Stimulated activated memory B cell treated with anti-CD40 and anti-IgM and Interleukin-4, amounts not matched to agents 10 μg/mL and 1 μg/mL and 100 μg/mL, for 72 hours (primary cell): ENCODE measurements around the gene FGFR3.

ENCODE experiments used
- ATAC-seq: fragments of 150-1000 bp; cut with Tn5 transposase; 2 replicates; pipeline ENCODE4 v1.10.0; 2021
- H3K27ac Mint-ChIP-seq: one replicate; pipeline ENCODE4 v1.8.0; 2022; ENCODE audit warnings: mild to moderate bottlenecking, mixed read lengths
- H3K27me3 Mint-ChIP-seq: one replicate; pipeline ENCODE4 v1.8.0; 2022; ENCODE audit warnings: mixed read lengths
- H3K36me3 Mint-ChIP-seq: one replicate; pipeline ENCODE4 v1.8.0; 2022; ENCODE audit warnings: mixed read lengths
- H3K4me1 Mint-ChIP-seq: one replicate; pipeline ENCODE4 v1.8.0; 2022; ENCODE audit warnings: mixed read lengths
- H3K4me3 Mint-ChIP-seq: one replicate; pipeline ENCODE4 v1.8.0; 2022; ENCODE audit warnings: mild to moderate bottlenecking, moderate library complexity, mixed read lengths
- H3K9me3 Mint-ChIP-seq: one replicate; pipeline ENCODE4 v1.8.0; 2022; ENCODE audit warnings: mixed read lengths

FGFR3 gene

GRCh38 chr4:1792832-1793495 is at the start of gene FGFR3:
Gene FGFR3 (plus strand): TSS chr4:1793293. CDS start chr4:1793935, 642 bp downstream.
- Mint-ChIP-seq H3K9me3 (no peaks in the 10 kb centered on the region), H3K4me3 (no peak within 1 kb of the TSS), H3K4me1 (peaks cover 6% of the 10 kb centered on the region), H3K27me3 (peaks cover 30% of the 10 kb centered on the region), H3K36me3 (no peaks in the 10 kb centered on the region), H3K27ac (no peak within 1 kb of the TSS)
- ATAC-seq, result peak; percentile 65

- Mint-ChIP-seq H3K4me1 (no peaks in the 10 kb centered on the region), H3K9me3 (peaks cover 3% of the 10 kb centered on the region), H3K36me3 (peaks cover 46% of the 10 kb centered on the region), H3K4me3 (no peak overlapping the region), H3K27ac (no peak overlapping the region), H3K27me3 (no peaks in the 10 kb centered on the region)
- ATAC-seq, result no peak
These were observed 49.5 kb upstream of the FGFR3 start for GRCh38 chr4:1743551-1743950.

GRCh38 chr4:1743975-1744374 is 49.1 kb upstream of the FGFR3 start:
- Mint-ChIP-seq H3K27ac (no peak overlapping the region), H3K9me3 (no peaks in the 10 kb centered on the region), H3K4me3 (no peak overlapping the region), H3K4me1 (no peaks in the 10 kb centered on the region), H3K27me3 (no peaks in the 10 kb centered on the region), H3K36me3 (peaks cover 41% of the 10 kb centered on the region)
- ATAC-seq, result no peak

GRCh38 chr4:1744552-1744951 is 48.5 kb upstream of the FGFR3 start:
- Mint-ChIP-seq H3K27me3 (no peaks in the 10 kb centered on the region), H3K36me3 (peaks cover 36% of the 10 kb centered on the region), H3K4me3 (no peak overlapping the region), H3K27ac (no peak overlapping the region), H3K9me3 (no peaks in the 10 kb centered on the region), H3K4me1 (no peaks in the 10 kb centered on the region)
- ATAC-seq, result no peak

- peaks cover 30% of the 10 kb centered on the region for H3K36me3 Mint-ChIP-seq
- H3K4me3 Mint-ChIP-seq, result no peak overlapping the region
- no peak for ATAC-seq
- H3K9me3 Mint-ChIP-seq, result no peaks in the 10 kb centered on the region
- no peak overlapping the region for H3K27ac Mint-ChIP-seq
- no peaks in the 10 kb centered on the region for H3K4me1 Mint-ChIP-seq
- peaks cover 6% of the 10 kb centered on the region for H3K27me3 Mint-ChIP-seq
These were observed 47.9 kb upstream of the FGFR3 start for GRCh38 chr4:1745165-1745564.

- Mint-ChIP-seq H3K4me1 (no peaks in the 10 kb centered on the region), H3K27ac (no peak overlapping the region), H3K4me3 (no peak overlapping the region), H3K27me3 (peaks cover 11% of the 10 kb centered on the region), H3K36me3 (peaks cover 26% of the 10 kb centered on the region), H3K9me3 (no peaks in the 10 kb centered on the region)
- no peak for ATAC-seq
These were observed 47.4 kb upstream of the FGFR3 start for GRCh38 chr4:1745697-1746096.

GRCh38 chr4:1746265-1746691 is 46.8 kb upstream of the FGFR3 start:
- H3K27me3 Mint-ChIP-seq, result peaks cover 16% of the 10 kb centered on the region
- peaks cover 21% of the 10 kb centered on the region for H3K36me3 Mint-ChIP-seq
- no peaks in the 10 kb centered on the region for H3K4me1 Mint-ChIP-seq
- no peaks in the 10 kb centered on the region for H3K9me3 Mint-ChIP-seq
- H3K27ac Mint-ChIP-seq, result no peak overlapping the region
- ATAC-seq, result peak; percentile 78
- H3K4me3 Mint-ChIP-seq, result no peak overlapping the region

- ATAC-seq, result no peak
- H3K4me3 Mint-ChIP-seq, result no peak overlapping the region
- H3K36me3 Mint-ChIP-seq, result peaks cover 21% of the 10 kb centered on the region
- H3K27me3 Mint-ChIP-seq, result peaks cover 16% of the 10 kb centered on the region
- no peaks in the 10 kb centered on the region for H3K9me3 Mint-ChIP-seq
- no peak overlapping the region for H3K27ac Mint-ChIP-seq
- H3K4me1 Mint-ChIP-seq, result no peaks in the 10 kb centered on the region
These were observed 46.0 kb upstream of the FGFR3 start for GRCh38 chr4:1746919-1747602.

GRCh38 chr4:1747603-1747967 is 45.5 kb upstream of the FGFR3 start:
- no peak overlapping the region for H3K27ac Mint-ChIP-seq
- no peak overlapping the region for H3K4me3 Mint-ChIP-seq
- ATAC-seq, result no peak
- no peaks in the 10 kb centered on the region for H3K9me3 Mint-ChIP-seq
- peaks cover 16% of the 10 kb centered on the region for H3K27me3 Mint-ChIP-seq
- H3K36me3 Mint-ChIP-seq, result peaks cover 21% of the 10 kb centered on the region
- no peaks in the 10 kb centered on the region for H3K4me1 Mint-ChIP-seq

GRCh38 chr4:1748465-1748995 is 44.6 kb upstream of the FGFR3 start:
- H3K27me3 Mint-ChIP-seq, result peaks cover 16% of the 10 kb centered on the region
- H3K4me3 Mint-ChIP-seq, result no peak overlapping the region
- H3K9me3 Mint-ChIP-seq, result no peaks in the 10 kb centered on the region
- peaks cover 17% of the 10 kb centered on the region for H3K36me3 Mint-ChIP-seq
- no peaks in the 10 kb centered on the region for H3K4me1 Mint-ChIP-seq
- peak; percentile 48 for ATAC-seq
- no peak overlapping the region for H3K27ac Mint-ChIP-seq

- H3K27ac Mint-ChIP-seq, result no peak overlapping the region
- no peak overlapping the region for H3K4me3 Mint-ChIP-seq
- H3K36me3 Mint-ChIP-seq, result peaks cover 8% of the 10 kb centered on the region
- H3K4me1 Mint-ChIP-seq, result peaks cover 3% of the 10 kb centered on the region
- no peaks in the 10 kb centered on the region for H3K9me3 Mint-ChIP-seq
- no peak for ATAC-seq
- peaks cover 16% of the 10 kb centered on the region for H3K27me3 Mint-ChIP-seq
These were observed 43.7 kb upstream of the FGFR3 start for GRCh38 chr4:1749370-1749769.

GRCh38 chr4:1749826-1750225 is 43.3 kb upstream of the FGFR3 start:
- Mint-ChIP-seq H3K27ac (no peak overlapping the region), H3K36me3 (peaks cover 4% of the 10 kb centered on the region), H3K9me3 (no peaks in the 10 kb centered on the region), H3K27me3 (peaks cover 16% of the 10 kb centered on the region), H3K4me1 (peaks cover 7% of the 10 kb centered on the region), H3K4me3 (no peak overlapping the region)
- ATAC-seq, result no peak

- Mint-ChIP-seq H3K4me3 (no peak overlapping the region), H3K36me3 (no peaks in the 10 kb centered on the region), H3K27ac (no peak overlapping the region), H3K27me3 (peaks cover 16% of the 10 kb centered on the region), H3K9me3 (no peaks in the 10 kb centered on the region), H3K4me1 (peaks cover 7% of the 10 kb centered on the region)
- no peak for ATAC-seq
These were observed 42.5 kb upstream of the FGFR3 start for GRCh38 chr4:1750381-1751154.

- Mint-ChIP-seq H3K4me1 (peaks cover 7% of the 10 kb centered on the region), H3K4me3 (no peak overlapping the region), H3K27ac (no peak overlapping the region), H3K36me3 (no peaks in the 10 kb centered on the region), H3K27me3 (peaks cover 16% of the 10 kb centered on the region), H3K9me3 (no peaks in the 10 kb centered on the region)
- no peak for ATAC-seq
These were observed 41.8 kb upstream of the FGFR3 start for GRCh38 chr4:1751155-1751918.

- no peak for ATAC-seq
- no peaks in the 10 kb centered on the region for H3K9me3 Mint-ChIP-seq
- no peak overlapping the region for H3K4me3 Mint-ChIP-seq
- H3K4me1 Mint-ChIP-seq, result peaks cover 7% of the 10 kb centered on the region
- H3K27ac Mint-ChIP-seq, result no peak overlapping the region
- H3K27me3 Mint-ChIP-seq, result peaks cover 16% of the 10 kb centered on the region
- H3K36me3 Mint-ChIP-seq, result no peaks in the 10 kb centered on the region
These were observed 41.2 kb upstream of the FGFR3 start for GRCh38 chr4:1751919-1752283.
